Osteocyte (in vitro differentiated cells): ENCODE results near the gene TGFBR3L. TPM values are rescaled to one million over a fixed set of nuclear protein-coding genes. Genes with fewer than 3 reads are reported as not detected.

Source experiments
- DNase-seq: peaks from one replicate; pipeline ENCODE4 v3.0.0; 2021; ENCODE audit warnings: mixed read lengths; ENCODE audit not compliant: unreplicated experiment; ENCODE audit errors: extremely low spot score
- H3K27ac Mint-ChIP-seq: one replicate; pipeline ENCODE4 v1.8.0; 2021; ENCODE audit warnings: mild to moderate bottlenecking, mixed read lengths; ENCODE audit not compliant: unreplicated experiment
- H3K27me3 Mint-ChIP-seq: one replicate; pipeline ENCODE4 v1.8.0; 2021; ENCODE audit warnings: mixed read lengths; ENCODE audit not compliant: unreplicated experiment
- H3K36me3 Mint-ChIP-seq: one replicate; pipeline ENCODE4 v1.8.0; 2021; ENCODE audit warnings: mixed read lengths; ENCODE audit not compliant: unreplicated experiment
- H3K4me1 Mint-ChIP-seq: one replicate; pipeline ENCODE4 v1.8.0; 2021; ENCODE audit warnings: mixed read lengths; ENCODE audit not compliant: unreplicated experiment
- H3K4me3 Mint-ChIP-seq: one replicate; pipeline ENCODE4 v1.8.0; 2021; ENCODE audit warnings: mild to moderate bottlenecking, moderate library complexity, mixed read lengths; ENCODE audit not compliant: unreplicated experiment
- H3K9me3 Mint-ChIP-seq: one replicate; pipeline ENCODE4 v1.8.0; 2021; ENCODE audit warnings: mixed read lengths; ENCODE audit not compliant: unreplicated experiment
- CTCF ChIP-seq: fragments of 200-600 bp; sonication (generic); IDR thresholded peaks from 2 replicates; pipeline ENCODE4 v1.5.0; 2021; ENCODE audit warnings: antibody characterized with exemption, mild to moderate bottlenecking, moderate library complexity
- total RNA-seq: library from RNA; stranded (reverse); gene quantifications from 2 replicates; pipeline ENCODE4 v1.2.1, GENCODE V29; 2021

Gene TGFBR3L
- total RNA-seq, 1 donor from 2014 or later = 2.3 TPM

- no peak for TF ChIP-seq CTCF
- peak overlapping the region; percentile 21 for H3K27ac Mint-ChIP-seq
- H3K9me3 Mint-ChIP-seq = no peaks in the 10 kb centered on the region
- no peaks in the 10 kb centered on the region for H3K27me3 Mint-ChIP-seq
- peak overlapping the region; percentile 80 for H3K4me3 Mint-ChIP-seq
- peaks cover 4% of the 10 kb centered on the region for H3K36me3 Mint-ChIP-seq
- H3K4me1 Mint-ChIP-seq = peaks cover 26% of the 10 kb centered on the region
- no peak for DNase-seq
These were observed 8.8 kb upstream of the TGFBR3L start for GRCh38 chr19:7905859-7906258.

- H3K27ac Mint-ChIP-seq = no peak overlapping the region
- H3K4me1 Mint-ChIP-seq = peaks cover 26% of the 10 kb centered on the region
- H3K36me3 Mint-ChIP-seq = peaks cover 8% of the 10 kb centered on the region
- H3K27me3 Mint-ChIP-seq = no peaks in the 10 kb centered on the region
- no peak for TF ChIP-seq CTCF
- no peaks in the 10 kb centered on the region for H3K9me3 Mint-ChIP-seq
- DNase-seq = no peak
- no peak overlapping the region for H3K4me3 Mint-ChIP-seq
These were observed 7.5 kb upstream of the TGFBR3L start for GRCh38 chr19:7907122-7907521.

GRCh38 chr19:7907544-7907943, 7.1 kb upstream of the TGFBR3L start:
- Mint-ChIP-seq H3K4me3 (no peak overlapping the region), H3K27ac (no peak overlapping the region), H3K4me1 (peaks cover 23% of the 10 kb centered on the region), H3K9me3 (no peaks in the 10 kb centered on the region), H3K36me3 (peaks cover 8% of the 10 kb centered on the region), H3K27me3 (no peaks in the 10 kb centered on the region)
- no peak for DNase-seq
- no peak for TF ChIP-seq CTCF

GRCh38 chr19:7908078-7908699, 6.4 kb upstream of the TGFBR3L start:
- Mint-ChIP-seq H3K27me3 (no peaks in the 10 kb centered on the region), H3K27ac (no peak overlapping the region), H3K36me3 (peaks cover 12% of the 10 kb centered on the region), H3K4me3 (no peak overlapping the region), H3K4me1 (peaks cover 18% of the 10 kb centered on the region), H3K9me3 (no peaks in the 10 kb centered on the region)
- TF ChIP-seq CTCF = no peak
- DNase-seq = no peak

GRCh38 chr19:7908742-7909461, 5.7 kb upstream of the TGFBR3L start:
- H3K36me3 Mint-ChIP-seq = peaks cover 15% of the 10 kb centered on the region
- TF ChIP-seq CTCF = no peak
- no peak for DNase-seq
- peaks cover 18% of the 10 kb centered on the region for H3K4me1 Mint-ChIP-seq
- H3K27ac Mint-ChIP-seq = no peak overlapping the region
- H3K4me3 Mint-ChIP-seq = no peak overlapping the region
- no peaks in the 10 kb centered on the region for H3K27me3 Mint-ChIP-seq
- H3K9me3 Mint-ChIP-seq = no peaks in the 10 kb centered on the region
